ENCODE measurements around the gene RSBN1L. TPM values are rescaled to one million over a fixed set of nuclear protein-coding genes. Genes with fewer than 3 reads are reported as not detected.

Gene RSBN1L
- total RNA-seq, 1 experiment from 2014 or later = 18.0 TPM

GRCh38 chr7:77791336-77791735 lies 95.1 kb downstream of the RSBN1L start:
- no peak for ATAC-seq
- Histone ChIP-seq H3K9me3 (ENCODE audit: control insufficient read depth, insufficient read depth, low read depth, low read length) (no peaks in the 10 kb centered on the region), H3K27ac (ENCODE audit: low read length) (no peak overlapping the region), H3K4me3 (ENCODE audit: low read depth in 2 of 2, low read length in 2 of 2) (no peak overlapping the region), H3K27me3 (ENCODE audit: control insufficient read depth, insufficient read depth, low read length) (no peaks in the 10 kb centered on the region), H3K36me3 (ENCODE audit: control insufficient read depth, insufficient read depth, low read length) (no peaks in the 10 kb centered on the region), H3K4me1 (ENCODE audit: control insufficient read depth, insufficient read depth, low read length) (peaks cover 14% of the 10 kb centered on the region; the same call in 1 of the 2 replicates)
- in situ Hi-C loops (cut with HindIII; ENCODE audit: low pct_unique_long_range_greater_than_20kb, low sequenced_read_pairs) (no loop called here), intact Hi-C loops (cut with micrococcal nuclease; ENCODE audit: unreplicated experiment) (loop anchor here (10.0 kb wide), 1 partner anchor 143 kb away; no protein-coding TSS in a partner anchor)
- ChIA-PET CTCF (no interaction called here), POLR2A (interaction anchor here (0.6 to 0.7 kb wide), 2 partner anchors 12 to 207 kb away, joined by 9 to 11 read pairs; no protein-coding TSS in a partner anchor)
- no TSS peak for BruUV-seq (replicated peaks)
- no peak for TF ChIP-seq REST (IDR thresholded peaks at IDR 0.05; ENCODE audit: insufficient read depth in 1 of 2, low read depth in 2 of 2, low read length in 1 of 2)
- no peak for TF ChIP-seq SIN3A (IDR thresholded peaks at IDR 0.05; ENCODE audit: borderline replicate concordance, insufficient read depth, low read depth, low read length)
- TF ChIP-seq TCF7L2 (IDR thresholded peaks at IDR 0.05; ENCODE audit: low read depth, low read length) = no peak
- TF ChIP-seq POLR2AphosphoS5 (IDR thresholded peaks at IDR 0.05; ENCODE audit: low read depth, low read length) = no peak
- TF ChIP-seq CTCF (IDR thresholded peaks at IDR 0.05) = no peak
- DNase-seq (ENCODE audit: low read depth, low spot score) = no peak

GRCh38 chr7:77791956-77792355 lies 95.7 kb downstream of the RSBN1L start:
- POLR2A ChIA-PET = no interaction called here
- Histone ChIP-seq H3K36me3 (ENCODE audit: control insufficient read depth, insufficient read depth, low read length) (no peaks in the 10 kb centered on the region), H3K9me3 (ENCODE audit: control insufficient read depth, insufficient read depth, low read depth, low read length) (no peaks in the 10 kb centered on the region), H3K27ac (ENCODE audit: low read length) (no peak overlapping the region), H3K27me3 (ENCODE audit: control insufficient read depth, insufficient read depth, low read length) (no peaks in the 10 kb centered on the region), H3K4me1 (ENCODE audit: control insufficient read depth, insufficient read depth, low read length) (peaks cover 20% of the 10 kb centered on the region; the same call in 1 of the 2 replicates), H3K4me3 (ENCODE audit: low read depth in 2 of 2, low read length in 2 of 2) (no peak overlapping the region)
- no TSS peak for BruUV-seq (replicated peaks)
- no peak for ATAC-seq
- CTCF ChIA-PET = no interaction called here
- intact Hi-C loops (cut with micrococcal nuclease; ENCODE audit: unreplicated experiment) = loop anchor here (10.0 kb wide), 1 partner anchor 143 kb away; no protein-coding TSS in a partner anchor
- in situ Hi-C loops (cut with HindIII; ENCODE audit: low pct_unique_long_range_greater_than_20kb, low sequenced_read_pairs) = no loop called here
- no peak for TF ChIP-seq TCF7L2 (IDR thresholded peaks at IDR 0.05; ENCODE audit: low read depth, low read length)
- no peak for TF ChIP-seq CTCF (IDR thresholded peaks at IDR 0.05)
- TF ChIP-seq SIN3A (IDR thresholded peaks at IDR 0.05; ENCODE audit: borderline replicate concordance, insufficient read depth, low read depth, low read length) = no peak
- no peak for TF ChIP-seq POLR2AphosphoS5 (IDR thresholded peaks at IDR 0.05; ENCODE audit: low read depth, low read length)
- TF ChIP-seq REST (IDR thresholded peaks at IDR 0.05; ENCODE audit: insufficient read depth in 1 of 2, low read depth in 2 of 2, low read length in 1 of 2) = no peak
- no peak for DNase-seq (ENCODE audit: low read depth, low spot score)

All from Panc1 (cell line).